H9 (cell line): ENCODE results near the gene SYNE2. TPM values are rescaled to one million over a fixed set of nuclear protein-coding genes. Genes with fewer than 3 reads are reported as not detected.

Experiments used
- DNase-seq: peaks from one replicate; pipeline ENCODE4 v3.0.0-alpha.2; 2017
- H2AFZ ChIP-seq: one replicate; pipeline ENCODE4 v1.6.1; 2013; ENCODE audit warnings: mild to moderate bottlenecking, low read length, control low read depth, moderate library complexity
- H2AK5ac ChIP-seq: 2 replicates; pipeline ENCODE4 v1.6.1; 2013; ENCODE audit warnings: low read length, control low read depth, mixed read lengths; ENCODE audit not compliant: insufficient read length
- H2BK120ac ChIP-seq: one replicate; pipeline ENCODE4 v1.6.1; 2013; ENCODE audit warnings: low read depth, mild to moderate bottlenecking, low read length, control low read depth, inconsistent platforms; ENCODE audit not compliant: poor library complexity, severe bottlenecking
- H2BK12ac ChIP-seq: 2 replicates; pipeline ENCODE4 v1.6.1; 2013; ENCODE audit warnings: low read length, control low read depth, mixed read lengths, low read depth; ENCODE audit not compliant: insufficient read length
- H2BK15ac ChIP-seq: 2 replicates; pipeline ENCODE4 v1.6.1; 2013; ENCODE audit warnings: low read depth, low read length, control low read depth
- H2BK20ac ChIP-seq: one replicate; pipeline ENCODE4 v1.6.1; 2013; ENCODE audit warnings: low read depth, mild to moderate bottlenecking, low read length, control low read depth, inconsistent platforms; ENCODE audit not compliant: poor library complexity, severe bottlenecking
- H2BK5ac ChIP-seq: 2 replicates; pipeline ENCODE4 v1.6.1; 2013; ENCODE audit warnings: low read length, control low read depth, mixed read lengths; ENCODE audit not compliant: insufficient read length
- H3K14ac ChIP-seq: 2 replicates; pipeline ENCODE4 v1.6.1; 2013; ENCODE audit warnings: low read length, control low read depth; ENCODE audit not compliant: insufficient read depth
- H3K18ac ChIP-seq: 2 replicates; pipeline ENCODE4 v1.6.1; 2013; ENCODE audit warnings: low read depth, mild to moderate bottlenecking, mixed read lengths, low read length, control low read depth; ENCODE audit not compliant: insufficient read length
- H3K23ac ChIP-seq: 2 replicates; pipeline ENCODE4 v1.6.1; 2013; ENCODE audit warnings: low read length, control low read depth, mixed read lengths, low read depth; ENCODE audit not compliant: insufficient read length
- H3K23me2 ChIP-seq: 2 replicates; pipeline ENCODE4 v1.6.1; 2013; ENCODE audit warnings: low read depth, mild to moderate bottlenecking, mixed read lengths, low read length, control low read depth; ENCODE audit not compliant: insufficient read length, poor library complexity, severe bottlenecking
- H3K27ac ChIP-seq: 2 replicates; pipeline ENCODE4 v1.5.1; 2013; ENCODE audit warnings: low read length, control low read depth, mixed read lengths, low read depth; ENCODE audit not compliant: insufficient read length
- H3K27me3 ChIP-seq: 2 replicates; pipeline ENCODE4 v1.6.1; 2013; ENCODE audit warnings: low read length, control low read depth, inconsistent platforms; ENCODE audit not compliant: insufficient read depth
- H3K4ac ChIP-seq: 2 replicates; pipeline ENCODE4 v1.6.1; 2013; ENCODE audit warnings: low read depth, mild to moderate bottlenecking, control low read depth, inconsistent platforms, low read length, moderate library complexity
- H3K4me1 ChIP-seq: 2 replicates; pipeline ENCODE4 v1.6.1; 2013; ENCODE audit warnings: low read length, control low read depth, inconsistent platforms; ENCODE audit not compliant: insufficient read depth
- H3K4me2 ChIP-seq: 2 replicates; pipeline ENCODE4 v1.6.1; 2013; ENCODE audit warnings: low read length, control low read depth, mixed read lengths; ENCODE audit not compliant: insufficient read length, insufficient read depth
- H3K56ac ChIP-seq: 2 replicates; pipeline ENCODE4 v1.6.1; 2013; ENCODE audit warnings: low read depth, mild to moderate bottlenecking, mixed read lengths, low read length, control low read depth; ENCODE audit not compliant: insufficient read length
- H3K79me1 ChIP-seq: 2 replicates; pipeline ENCODE4 v1.6.1; 2013; ENCODE audit warnings: low read depth, mild to moderate bottlenecking, moderate library complexity, low read length, control low read depth, inconsistent platforms; ENCODE audit not compliant: insufficient read depth, poor library complexity, severe bottlenecking
- H3K79me2 ChIP-seq: 2 replicates; pipeline ENCODE4 v1.6.1; 2013; ENCODE audit warnings: low read length, control low read depth, inconsistent platforms; ENCODE audit not compliant: insufficient read depth
- H3K9ac ChIP-seq: 2 replicates; pipeline ENCODE4 v1.6.1; 2013; ENCODE audit warnings: low read length, control low read depth, mixed read lengths; ENCODE audit not compliant: insufficient read length; ENCODE audit errors: extremely low read depth
- H3K9me3 ChIP-seq: one replicate; pipeline ENCODE4 v1.6.1; 2013; ENCODE audit warnings: low read depth, low read length, inconsistent platforms; ENCODE audit not compliant: control insufficient read depth
- H3T11ph ChIP-seq: one replicate; pipeline ENCODE4 v1.6.1; 2013; ENCODE audit warnings: mild to moderate bottlenecking, low read length, control low read depth, inconsistent platforms
- H4K20me1 ChIP-seq: one replicate; pipeline ENCODE4 v1.6.1; 2013; ENCODE audit not compliant: control insufficient read depth, insufficient read length, insufficient read depth
- H4K5ac ChIP-seq: 2 replicates; pipeline ENCODE4 v1.6.1; 2013; ENCODE audit warnings: low read depth, mild to moderate bottlenecking, mixed read lengths, low read length, control low read depth; ENCODE audit not compliant: insufficient read length
- H4K8ac ChIP-seq: replicated peaks from 2 replicates; pipeline ENCODE4 v1.6.1; 2013; ENCODE audit warnings: low read length, control low read depth, mixed read lengths, low read depth; ENCODE audit not compliant: insufficient read length
- H4K91ac ChIP-seq: 2 replicates; pipeline ENCODE4 v1.6.1; 2013; ENCODE audit warnings: low read depth, mild to moderate bottlenecking, moderate library complexity, mixed read lengths, low read length, control low read depth; ENCODE audit not compliant: insufficient read length
- H3K27ac Mint-ChIP-seq, 3 experiments: 2 replicates in 2 of 3; 3 replicates in 1 of 3; pipeline ENCODE4 v1.8.0; 2020 to 2021; ENCODE audit warnings: mixed read lengths in 3 of 3, mild to moderate bottlenecking in 1 of 3, moderate library complexity in 1 of 3
- H3K27me3 Mint-ChIP-seq: 2 replicates; pipeline ENCODE4 v1.8.0; 2021; ENCODE audit warnings: low read depth, mild to moderate bottlenecking, moderate library complexity, mixed read lengths
- H3K36me3 Mint-ChIP-seq, 3 experiments: 2 replicates in 2 of 3; 3 replicates in 1 of 3; pipeline ENCODE4 v1.8.0; 2020 to 2021; ENCODE audit warnings: low read depth in 3 of 3, mixed read lengths in 3 of 3; ENCODE audit not compliant: insufficient read depth in 1 of 3
- H3K4me1 Mint-ChIP-seq, 2 experiments: 2 replicates each; pipeline ENCODE4 v1.8.0; 2020; ENCODE audit warnings: mixed read lengths in 2 of 2
- H3K4me3 Mint-ChIP-seq, 2 experiments: 2 replicates in 1 of 2; 3 replicates in 1 of 2; pipeline ENCODE4 v1.8.0; 2020 to 2021; ENCODE audit warnings: mild to moderate bottlenecking in 2 of 2, mixed read lengths in 2 of 2, moderate library complexity in 1 of 2
- H3K9me3 Mint-ChIP-seq, 2 experiments: 2 replicates in 1 of 2; 3 replicates in 1 of 2; pipeline ENCODE4 v1.8.0; 2020; ENCODE audit warnings: mild to moderate bottlenecking in 2 of 2, mixed read lengths in 2 of 2, moderate library complexity in 1 of 2
- CTCF ChIP-seq: fragments of 200-600 bp; sonication (generic); conservative IDR thresholded peaks from 3 replicates; pipeline ENCODE4 v1.8.0; 2021; ENCODE audit warnings: antibody characterized with exemption, mild to moderate bottlenecking
- WGBS: extraction: QIAGEN DNeasy Blood & Tissue Kit; methylation state at CpG from one replicate; pipeline ENCODE4 v1.1.7; 2013; ENCODE audit warnings: missing lambda C conversion rate, low lambda C conversion rate, mixed read lengths; ENCODE audit not compliant: insufficient read length; ENCODE audit errors: extremely low coverage; 5-methylcytosine and 5-hydroxymethylcytosine counted together
- total RNA-seq: library from RNA; stranded (reverse); gene quantifications from 2 replicates; pipeline ENCODE4 v1.2.1, GENCODE V29; 2021

SYNE2 gene
- total RNA-seq, 1 experiment from 2014 or later, result 43.3 TPM

- WGBS, result no CpG with 5 or more reads among the region's 13 CpGs
- no peak overlapping the region for H4K91ac ChIP-seq
- no peaks in the 10 kb centered on the region for H3K9me3 Mint-ChIP-seq
- H4K8ac ChIP-seq, result no peak overlapping the region
- no peak overlapping the region for H2AFZ ChIP-seq
- H3K4me1 ChIP-seq, result no peaks in the 10 kb centered on the region
- H3T11ph ChIP-seq, result no peak overlapping the region
- H3K27ac ChIP-seq, result no peak overlapping the region
- no peak overlapping the region for H2BK15ac ChIP-seq
- no peak overlapping the region for H2BK20ac ChIP-seq
- H3K27ac Mint-ChIP-seq, result peak overlapping the region in 2 of 3 experiments; percentile 7 to 79; a peak in 2 of 7 replicates
- no peaks in the 10 kb centered on the region; the same call in 1 of the 2 replicates for H3K27me3 Mint-ChIP-seq
- H2BK5ac ChIP-seq, result no peak overlapping the region
- no peaks in the 10 kb centered on the region for H3K4me1 Mint-ChIP-seq
- H2AK5ac ChIP-seq, result no peak overlapping the region
- no peaks in the 10 kb centered on the region for H3K9me3 ChIP-seq
- no peak overlapping the region for H3K56ac ChIP-seq
- no peak overlapping the region for H3K4ac ChIP-seq
- no peak overlapping the region for H3K4me3 Mint-ChIP-seq
- H3K23me2 ChIP-seq, result no peaks in the 10 kb centered on the region
- H2BK120ac ChIP-seq, result no peak overlapping the region
- H3K18ac ChIP-seq, result no peak overlapping the region
- H4K5ac ChIP-seq, result no peak overlapping the region
- H4K20me1 ChIP-seq, result no peaks in the 10 kb centered on the region
- H3K79me1 ChIP-seq, result no peaks in the 10 kb centered on the region
- H3K27me3 ChIP-seq, result no peaks in the 10 kb centered on the region
- no peaks in the 10 kb centered on the region for H3K79me2 ChIP-seq
- no peak for DNase-seq
- H3K9ac ChIP-seq, result no peak overlapping the region
- H2BK12ac ChIP-seq, result no peak overlapping the region
- TF ChIP-seq CTCF, result no peak
- no peak overlapping the region for H3K4me2 ChIP-seq
- no peak overlapping the region for H3K23ac ChIP-seq
- no peak overlapping the region for H3K14ac ChIP-seq
- peaks cover 54 to 84% (median 84%) of the 10 kb centered on the region in 3 experiments; a peak in 6 of 7 replicates for H3K36me3 Mint-ChIP-seq
Observed at GRCh38 chr14:64215978-64216377, 363.2 kb downstream of the SYNE2 start.
